GM21717 (cell line): ENCODE results near the gene SIGLEC7.
"Not testable (repeated sequence)": the region's sequence is repeated elsewhere in the genome, so short reads cannot be mapped to it uniquely, and the experiment has no call there.

Source experiments
- ATAC-seq: cut with Tn5 transposase; IDR thresholded peaks from one replicate; pipeline ENCODE4 v1.9.1; 2021; ENCODE audit warnings: mild to moderate bottlenecking, moderate library complexity; ENCODE audit not compliant: unreplicated experiment

The SIGLEC7 gene

GRCh38 chr19:51166846-51167490 is 24.9 kb downstream of the SIGLEC7 start:
- ATAC-seq = no peak

GRCh38 chr19:51168564-51169282 is 26.6 kb downstream of the SIGLEC7 start:
- ATAC-seq = no peak

- ATAC-seq = not testable (repeated sequence)
Observed at GRCh38 chr19:51169283-51169918, 27.3 kb downstream of the SIGLEC7 start.

GRCh38 chr19:51172223-51172622 is 30.1 kb downstream of the SIGLEC7 start:
- no peak for ATAC-seq

GRCh38 chr19:51173681-51174080 is 31.6 kb downstream of the SIGLEC7 start:
- ATAC-seq = no peak

- ATAC-seq = no peak
Observed at GRCh38 chr19:51179256-51179655, 37.2 kb downstream of the SIGLEC7 start.

GRCh38 chr19:51181377-51181912 is 39.3 kb downstream of the SIGLEC7 start:
- ATAC-seq = no peak

- ATAC-seq = no peak
Observed at GRCh38 chr19:51181913-51182419, 39.9 kb downstream of the SIGLEC7 start.

- no peak for ATAC-seq
Observed at GRCh38 chr19:51183629-51184028, 41.5 kb downstream of the SIGLEC7 start.

GRCh38 chr19:51185069-51185867 is 43.2 kb downstream of the SIGLEC7 start:
- ATAC-seq = no peak

GRCh38 chr19:51185868-51186215 is 43.7 kb downstream of the SIGLEC7 start:
- no peak for ATAC-seq

GRCh38 chr19:51186323-51186722 is 44.2 kb downstream of the SIGLEC7 start:
- ATAC-seq = no peak

GRCh38 chr19:51187395-51188226 is 45.5 kb downstream of the SIGLEC7 start:
- ATAC-seq = no peak

GRCh38 chr19:51188227-51188559 is 46.1 kb downstream of the SIGLEC7 start:
- ATAC-seq = no peak

GRCh38 chr19:51192689-51193088 is 50.6 kb downstream of the SIGLEC7 start:
- no peak for ATAC-seq

GRCh38 chr19:51194527-51195315 is 52.6 kb downstream of the SIGLEC7 start:
- ATAC-seq = no peak

- no peak for ATAC-seq
Observed at GRCh38 chr19:51195316-51195586, 53.1 kb downstream of the SIGLEC7 start.

- ATAC-seq = no peak
Observed at GRCh38 chr19:51195616-51196015, 53.5 kb downstream of the SIGLEC7 start.

GRCh38 chr19:51196181-51196580 is 54.1 kb downstream of the SIGLEC7 start:
- no peak for ATAC-seq

- ATAC-seq = no peak
Observed at GRCh38 chr19:51198641-51199040, 56.5 kb downstream of the SIGLEC7 start.
